Stimulated activated CD4-positive, alpha-beta T cell treated with anti-CD3 and anti-CD28 coated beads, TNF-alpha, amount 100 ng/mL, for 24 hours (primary cell): ENCODE data around the gene RPRD1A.
A peak's percentile ranks its signal among the peaks of the same experiment; 100 is the strongest.
"Not testable (repeated sequence)": the region's sequence is repeated elsewhere in the genome, so short reads cannot be mapped to it uniquely, and the experiment has no call there.

Experiments used
- DNase-seq, 3 experiments: peaks; one replicate each; pipeline ENCODE4 v3.0.0-alpha.2; 2020; ENCODE audit warnings: low read depth in 3 of 3

RPRD1A gene

DNA sequence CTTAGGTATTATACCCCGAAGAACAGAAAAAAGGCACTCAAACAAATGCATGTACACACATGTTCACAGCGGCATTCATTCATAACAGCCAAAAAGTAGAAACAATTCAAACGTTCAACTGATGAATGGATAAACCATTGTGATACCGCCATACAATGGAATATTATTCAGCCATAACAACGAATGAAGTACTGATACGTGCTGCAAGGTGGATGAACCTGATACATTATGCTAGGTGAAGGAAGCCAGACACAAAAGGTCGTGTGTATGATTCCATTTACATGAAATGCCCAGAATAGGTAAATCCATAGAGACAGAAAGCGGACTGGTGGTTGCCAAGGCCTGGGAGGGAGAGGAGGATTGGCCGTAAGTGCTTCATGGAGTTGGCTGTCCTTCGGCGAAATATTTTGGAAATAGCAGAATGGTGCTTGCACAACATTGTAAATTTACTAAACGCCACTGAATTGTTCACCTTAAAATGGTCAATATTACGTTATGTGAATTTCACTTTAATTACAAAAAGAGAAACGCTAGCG lies 95.6 kb downstream of the RPRD1A start:
- no peak for DNase-seq

DNA sequence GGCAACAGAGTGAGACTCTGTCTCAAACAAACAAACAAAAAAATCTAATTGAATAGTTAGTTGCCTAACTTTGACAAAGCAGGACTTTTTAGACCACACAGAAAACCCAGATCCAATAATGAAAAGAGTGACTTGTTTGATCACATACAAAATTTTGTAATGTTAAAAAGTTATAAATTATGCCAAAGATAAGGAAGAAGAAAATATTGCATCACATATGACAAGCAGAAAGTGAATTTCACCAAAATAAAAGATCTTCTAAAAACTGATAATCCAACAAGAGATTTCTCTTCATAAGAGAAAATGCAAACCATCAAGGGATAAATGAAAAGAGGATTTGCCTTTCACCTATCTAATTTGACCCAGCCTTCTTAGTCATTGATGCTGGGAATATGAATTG lies 97.7 kb downstream of the RPRD1A start:
- no peak for DNase-seq

DNA sequence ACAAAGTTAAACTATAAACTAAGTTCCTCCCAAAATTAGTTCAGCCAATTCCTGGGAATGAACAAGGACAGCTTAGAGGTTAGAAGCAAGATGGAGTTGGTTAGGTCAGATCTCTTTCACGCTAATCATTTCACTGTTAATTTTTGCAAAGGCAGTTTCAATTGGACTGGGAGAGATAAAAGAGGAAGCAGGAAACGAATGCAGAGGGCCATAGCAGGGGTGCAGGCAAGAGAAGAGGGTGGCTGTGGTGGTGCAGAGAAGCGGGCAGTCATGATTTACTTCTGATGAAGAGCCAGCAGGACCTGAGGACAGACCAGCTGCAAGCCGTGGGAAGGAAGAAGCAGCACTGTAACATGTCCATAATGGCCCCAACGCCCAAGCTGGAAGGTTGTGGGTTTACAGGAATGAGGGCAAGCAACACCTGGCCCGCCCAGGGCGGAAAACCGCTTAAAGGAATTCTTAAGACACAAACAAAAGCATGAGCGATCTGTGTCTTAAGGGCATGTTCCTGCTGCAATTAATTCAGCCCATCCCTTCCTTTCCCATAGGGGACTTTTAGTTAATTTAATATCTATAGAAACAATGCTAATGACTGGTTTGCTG lies 99.0 kb downstream of the RPRD1A start:
- DNase-seq = no peak

DNA sequence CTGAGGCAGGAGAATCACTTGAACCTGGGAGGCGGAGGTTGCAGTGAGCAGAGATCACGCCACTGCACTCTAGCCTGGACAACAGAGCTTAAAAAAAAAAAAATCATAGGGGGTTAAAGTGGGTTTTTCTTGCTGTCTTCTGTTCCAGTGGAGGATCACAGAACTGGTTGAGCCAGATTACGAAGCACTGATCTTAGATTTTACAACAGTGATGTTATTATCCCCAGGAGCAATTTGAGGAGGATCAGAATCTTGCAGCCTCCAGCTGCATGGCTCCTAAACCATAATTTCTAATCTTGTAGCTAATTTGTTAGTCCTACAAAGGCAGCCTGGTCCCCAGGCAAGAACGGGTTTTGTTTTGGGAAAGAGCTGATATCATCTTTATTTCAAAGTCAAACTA lies 99.5 kb downstream of the RPRD1A start:
- not testable (repeated sequence) for DNase-seq

DNA sequence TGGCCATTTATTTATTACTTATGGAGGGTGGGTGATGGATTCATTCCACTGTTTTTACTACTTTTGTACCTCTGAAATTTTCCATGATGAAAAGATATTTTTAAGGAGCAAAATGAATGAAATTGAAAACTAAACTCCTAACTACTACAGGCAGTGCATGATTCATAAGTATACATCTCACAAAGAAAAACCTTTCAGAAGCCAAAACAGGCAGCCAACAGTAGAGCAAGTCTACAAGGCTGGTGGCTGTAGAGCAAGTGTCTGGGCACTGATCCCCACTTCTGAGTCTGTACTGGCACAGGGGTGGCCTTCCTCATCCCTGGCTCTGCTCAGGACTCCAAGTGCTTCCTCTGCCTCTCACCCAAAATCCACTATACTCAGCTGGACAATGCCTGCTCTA lies 103.0 kb downstream of the RPRD1A start:
- no peak for DNase-seq

DNA sequence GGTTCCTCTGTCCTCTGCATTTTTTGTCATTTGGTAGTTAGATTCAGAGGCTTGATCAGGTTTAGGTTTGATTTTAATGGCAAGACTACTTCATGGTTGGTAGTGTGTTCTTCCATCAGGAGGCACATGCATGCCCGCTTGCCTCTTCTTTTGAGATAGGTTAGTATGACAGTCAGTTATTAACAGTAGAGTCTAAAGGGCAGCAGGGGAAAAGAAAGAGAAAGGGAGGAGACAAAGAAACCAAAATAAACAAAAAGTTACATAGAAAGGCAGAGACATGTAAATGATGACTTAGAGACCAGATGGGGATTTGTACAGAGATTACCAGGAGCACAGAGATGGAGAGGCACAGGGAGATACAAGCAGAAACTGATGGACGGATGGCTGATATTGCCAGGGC lies 105.0 kb downstream of the RPRD1A start:
- no peak for DNase-seq

DNA sequence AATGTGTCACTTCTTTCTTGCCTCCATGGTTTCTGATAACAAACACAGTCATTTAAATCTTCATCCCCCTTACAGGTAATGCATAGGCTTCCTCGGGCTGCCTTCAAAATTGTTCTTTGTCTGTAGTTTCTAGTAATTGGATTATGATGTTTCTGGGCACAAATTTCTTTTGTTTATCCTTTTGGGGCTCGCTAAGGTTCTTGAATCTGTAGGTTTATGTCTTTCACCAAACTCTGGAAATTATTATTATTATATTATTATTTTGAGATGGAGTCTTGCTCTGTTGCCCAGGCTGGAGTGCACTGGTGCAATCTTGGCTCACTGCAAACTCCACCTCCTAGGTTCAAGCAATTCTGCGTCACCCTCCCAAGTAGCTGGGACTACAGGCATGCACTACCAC lies 111.1 kb downstream of the RPRD1A start:
- no peak for DNase-seq

DNA sequence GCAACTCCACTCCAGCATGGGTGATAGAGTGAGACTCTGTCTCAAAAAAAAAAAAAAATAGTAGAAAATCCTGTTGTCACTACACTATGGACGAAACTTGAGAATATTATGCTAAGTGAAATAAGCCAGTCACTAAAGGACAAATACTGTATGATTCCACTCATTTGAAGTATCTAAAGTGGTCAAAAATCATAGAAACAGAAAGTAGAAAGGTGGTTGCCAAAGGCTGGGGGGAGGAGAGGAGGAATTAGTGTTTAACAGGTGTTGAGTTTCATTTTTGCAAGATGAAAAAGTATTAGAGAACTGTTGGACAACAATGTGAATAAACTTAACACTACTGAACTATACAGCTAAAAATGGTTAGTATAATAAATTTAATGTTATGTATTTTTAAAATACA lies 113.7 kb downstream of the RPRD1A start:
- DNase-seq = no peak

DNA sequence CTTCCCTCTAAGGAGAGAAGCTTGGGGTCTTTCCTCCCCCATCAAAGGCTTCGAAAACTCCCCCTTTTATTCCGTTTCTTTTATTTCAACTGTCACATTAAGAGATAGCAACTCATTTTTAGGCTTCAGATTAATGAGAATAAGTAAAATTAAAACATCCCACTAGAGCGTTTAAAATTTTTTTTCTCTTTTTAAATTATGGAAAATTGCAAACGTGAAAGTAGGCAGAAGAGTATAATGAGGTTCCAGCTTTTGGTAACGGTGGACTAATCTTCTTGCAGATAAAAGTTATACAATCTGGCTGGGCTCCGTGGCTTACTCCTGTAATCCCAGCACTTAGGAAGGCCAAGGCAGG lies 116.8 kb downstream of the RPRD1A start:
- DNase-seq = no peak

DNA sequence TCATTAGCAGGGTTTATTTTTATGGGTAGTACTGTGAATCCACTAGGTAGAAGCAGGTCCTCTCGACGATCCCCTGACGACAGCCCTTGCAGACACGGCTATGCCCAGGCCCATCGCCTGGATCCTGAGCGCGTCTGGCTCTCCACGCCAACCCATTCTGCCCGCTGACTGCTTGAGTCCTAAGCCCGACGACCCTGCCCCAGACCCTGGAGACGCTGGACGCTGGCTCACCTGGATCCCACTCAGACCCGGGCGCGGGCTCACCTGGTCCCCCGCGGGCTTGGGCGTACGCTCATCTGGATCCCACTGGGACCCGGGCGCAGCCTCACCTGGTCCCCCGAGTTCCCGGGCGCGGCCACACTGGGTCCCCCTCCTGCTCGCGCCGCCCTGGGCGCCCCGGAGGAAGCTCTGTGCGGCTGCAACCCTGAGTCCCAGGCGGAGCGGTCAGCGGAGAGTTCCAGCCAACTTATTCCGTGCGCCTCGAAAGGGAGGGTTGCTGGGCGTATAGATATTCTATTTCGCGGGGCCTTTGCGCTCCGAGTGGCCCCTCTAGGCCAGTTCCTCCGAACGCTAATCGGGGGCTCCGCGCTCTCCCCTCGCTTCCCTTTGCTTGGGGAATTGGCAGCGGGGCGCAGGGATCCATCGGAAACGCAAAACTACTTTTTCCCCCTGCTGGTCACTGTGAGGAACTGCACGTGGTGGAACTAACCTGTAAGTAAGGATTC lies 117.3 kb downstream of the RPRD1A start:
- DNase-seq = peak; percentile 23 to 32 (median 25)

DNA sequence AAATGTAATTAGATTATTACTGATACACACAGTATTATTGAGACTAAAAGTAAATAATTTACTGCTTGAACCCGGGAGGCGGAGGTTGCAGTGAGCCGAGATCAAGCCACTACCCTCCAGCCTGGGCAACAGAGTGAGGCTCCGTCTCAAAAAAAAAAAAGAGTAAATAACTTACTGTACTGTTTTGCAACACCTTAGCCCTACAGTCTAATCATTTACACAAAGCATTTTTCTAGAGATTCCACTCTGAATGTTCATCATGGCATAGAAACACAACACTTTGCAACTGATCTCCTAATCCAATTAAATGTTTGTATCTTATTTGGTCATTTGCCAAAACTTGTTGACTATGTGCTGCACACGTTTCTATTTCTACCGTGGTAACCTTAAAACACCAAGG lies 118.3 kb downstream of the RPRD1A start:
- no peak for DNase-seq

DNA sequence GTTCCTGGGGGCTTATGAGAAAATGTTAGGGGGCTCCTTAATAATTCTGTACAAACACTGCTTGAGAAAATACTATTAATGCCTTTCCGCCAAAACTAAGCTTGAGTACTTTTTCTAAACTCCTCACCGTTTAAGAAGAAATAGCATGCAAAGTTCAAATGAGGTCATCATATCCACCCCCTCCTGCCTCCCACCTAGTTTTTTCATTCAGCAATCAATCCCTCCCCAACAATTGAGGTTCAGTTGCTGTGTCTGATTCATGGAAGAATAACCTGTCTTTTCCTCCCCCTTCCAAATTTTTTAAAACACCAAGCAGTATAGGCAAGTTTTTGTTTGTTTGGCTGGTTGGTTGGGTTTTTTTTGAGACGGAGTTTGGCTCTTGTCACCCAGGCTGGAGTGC lies 119.3 kb downstream of the RPRD1A start:
- no peak for DNase-seq

DNA sequence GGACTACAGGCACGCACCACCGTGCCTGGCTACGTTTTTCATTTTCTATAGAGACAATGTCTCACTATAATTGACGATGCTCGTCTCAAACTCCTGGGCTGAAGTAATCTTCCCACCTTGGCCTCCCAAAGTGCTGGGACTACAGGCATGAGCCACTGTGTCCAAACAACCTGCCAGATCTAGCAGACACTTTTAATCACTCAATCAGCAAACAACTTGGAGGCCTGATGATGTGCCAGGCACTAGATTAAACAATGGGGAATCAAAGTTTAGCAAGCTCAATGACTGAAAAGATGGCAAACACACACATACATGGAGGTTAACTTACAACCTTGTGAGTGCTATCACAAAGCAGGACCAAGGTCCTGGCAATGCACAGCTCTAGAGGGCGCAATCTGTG lies 124.7 kb downstream of the RPRD1A start:
- no peak for DNase-seq

DNA sequence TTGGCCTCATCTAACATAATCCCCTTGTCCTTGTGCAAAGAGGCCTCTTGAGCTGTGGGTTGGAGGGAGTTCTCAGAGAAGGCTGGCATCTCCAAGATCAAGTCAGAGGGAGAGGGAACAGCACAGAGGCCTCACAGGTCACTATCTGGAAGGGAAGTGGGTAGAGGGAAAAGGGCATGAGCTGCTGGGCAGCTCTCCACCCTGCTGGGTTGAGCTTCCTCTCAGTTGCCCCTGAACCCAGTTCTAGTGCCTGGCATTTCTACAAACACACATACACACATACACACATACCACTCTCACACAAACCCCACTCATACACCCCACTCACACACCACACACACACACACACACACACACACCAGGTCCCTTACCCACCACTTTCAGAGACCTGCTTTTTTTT lies 125.2 kb downstream of the RPRD1A start:
- DNase-seq = no peak

DNA sequence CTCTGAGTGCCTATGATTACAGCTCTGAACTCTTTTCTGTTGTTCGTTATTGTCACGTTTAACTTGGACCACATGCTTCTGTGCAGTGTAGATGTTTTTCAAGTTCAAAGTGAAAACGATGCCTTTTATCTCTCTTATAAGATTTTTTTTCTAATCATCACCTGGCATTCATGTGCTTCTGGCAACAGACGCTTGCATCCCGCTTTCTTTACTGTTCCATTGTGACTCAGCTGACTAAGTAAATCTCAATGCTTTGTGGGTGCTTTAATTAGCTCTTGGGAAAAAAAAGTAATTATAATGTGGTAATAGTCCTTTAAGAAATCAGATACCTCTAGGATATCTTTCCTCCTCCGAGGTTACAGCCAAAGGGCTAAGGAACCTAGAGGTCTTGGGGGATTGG lies 126.1 kb downstream of the RPRD1A start:
- no peak for DNase-seq
